Ishikawa (cell line): ENCODE results near the gene IL1RAPL1.

ENCODE experiments used
- CEBPB ChIP-seq: IDR thresholded peaks from 2 replicates; pipeline ENCODE4 v1.6.1; 2012
- CREB1 ChIP-seq: IDR thresholded peaks from 2 replicates; pipeline ENCODE4 v1.6.1; 2012; ENCODE audit warnings: low read depth
- EP300 ChIP-seq: IDR thresholded peaks from 2 replicates; pipeline ENCODE4 v1.6.1; 2012; ENCODE audit warnings: borderline replicate concordance
- FOXM1 ChIP-seq: IDR thresholded peaks from 2 replicates; pipeline ENCODE4 v1.6.1; 2012; ENCODE audit warnings: low read depth, borderline replicate concordance
- MAX ChIP-seq: IDR thresholded peaks from 2 replicates; pipeline ENCODE4 v1.6.1; 2012
- NFIC ChIP-seq: IDR thresholded peaks from 2 replicates; pipeline ENCODE4 v1.6.1; 2012
- RAD21 ChIP-seq: IDR thresholded peaks from 2 replicates; pipeline ENCODE4 v1.6.1; 2012; ENCODE audit warnings: low read depth
- REST ChIP-seq: IDR thresholded peaks from 2 replicates; pipeline ENCODE4 v1.6.1; 2012; ENCODE audit warnings: low read depth, mild to moderate bottlenecking
- TAF1 ChIP-seq: IDR thresholded peaks from 2 replicates; pipeline ENCODE4 v1.6.1; 2012; ENCODE audit warnings: low read depth, mild to moderate bottlenecking
- TCF12 ChIP-seq: IDR thresholded peaks from 2 replicates; pipeline ENCODE4 v1.6.1; 2012; ENCODE audit warnings: low read depth
- TEAD4 ChIP-seq: IDR thresholded peaks from 2 replicates; pipeline ENCODE4 v1.6.1; 2012
- USF1 ChIP-seq: IDR thresholded peaks from 2 replicates; pipeline ENCODE4 v1.6.1; 2012
- YY1 ChIP-seq: IDR thresholded peaks from 2 replicates; pipeline ENCODE4 v1.6.1; 2012; ENCODE audit warnings: low read depth
- ZBTB7A ChIP-seq: IDR thresholded peaks from 2 replicates; pipeline ENCODE4 v1.6.1; 2012; ENCODE audit warnings: low read depth

- TF ChIP-seq USF1 (no peak), EP300 (no peak), ZBTB7A (no peak), YY1 (no peak), TAF1 (no peak), CEBPB (no peak), FOXM1 (no peak), MAX (no peak), TCF12 (no peak), REST (no peak), CREB1 (no peak), RAD21 (no peak), TEAD4 (no peak), NFIC (no peak)
Observed at GRCh38 chrX:29488919-29489318, 901.7 kb downstream of the IL1RAPL1 start.
